Measurements from ENCODE around the gene SLC17A9.

Gene SLC17A9

GRCh38 chr20:62984666-62985443 is 32.3 kb downstream of the SLC17A9 start:
- DNase-seq, result no peak

GRCh38 chr20:62985444-62985778 is 32.9 kb downstream of the SLC17A9 start:
- DNase-seq, result no peak

GRCh38 chr20:62986257-62986800 is 33.8 kb downstream of the SLC17A9 start:
- no peak for DNase-seq

- DNase-seq, result no peak
These were observed 34.6 kb downstream of the SLC17A9 start for GRCh38 chr20:62987114-62987513.

- DNase-seq, result no peak
These were observed 36.7 kb downstream of the SLC17A9 start for GRCh38 chr20:62989201-62989601.

GRCh38 chr20:62990306-62990825 is 37.9 kb downstream of the SLC17A9 start:
- no peak for DNase-seq

GRCh38 chr20:62991196-62991807 is 38.8 kb downstream of the SLC17A9 start:
- DNase-seq, result no peak

- DNase-seq, result no peak
These were observed 39.4 kb downstream of the SLC17A9 start for GRCh38 chr20:62991863-62992262.

GRCh38 chr20:62993856-62994494 is 41.5 kb downstream of the SLC17A9 start:
- no peak for DNase-seq

GRCh38 chr20:62994869-62995281 is 42.4 kb downstream of the SLC17A9 start:
- DNase-seq, result no peak

GRCh38 chr20:62995481-62995880 is 43.0 kb downstream of the SLC17A9 start:
- no peak for DNase-seq

GRCh38 chr20:62995898-62996595 is 43.5 kb downstream of the SLC17A9 start:
- DNase-seq, result no peak

- DNase-seq, result no peak
These were observed 44.1 kb downstream of the SLC17A9 start for GRCh38 chr20:62996596-62996982.

GRCh38 chr20:62997417-62998035 is 45.0 kb downstream of the SLC17A9 start:
- no peak for DNase-seq

- no peak for DNase-seq
These were observed 45.9 kb downstream of the SLC17A9 start for GRCh38 chr20:62998449-62998848.

- DNase-seq, result no peak
These were observed 47.1 kb downstream of the SLC17A9 start for GRCh38 chr20:62999580-62999979.

GRCh38 chr20:63000036-63000435 is 47.5 kb downstream of the SLC17A9 start:
- DNase-seq, result no peak

- DNase-seq, result no peak
These were observed 48.4 kb downstream of the SLC17A9 start for GRCh38 chr20:63000958-63001357.

- no peak for DNase-seq
These were observed 50.0 kb downstream of the SLC17A9 start for GRCh38 chr20:63002511-63002910.

- no peak for DNase-seq
These were observed 51.0 kb downstream of the SLC17A9 start for GRCh38 chr20:63003546-63003945.

GRCh38 chr20:63004607-63005364 is 52.3 kb downstream of the SLC17A9 start:
- peak in 1 of 2 donors; percentile 22 for DNase-seq

GRCh38 chr20:63005365-63005861 is 52.9 kb downstream of the SLC17A9 start:
- no peak for DNase-seq
